GM12875 (cell line): Measurements from ENCODE around the gene RASA3.
"Not testable (repeated sequence)": the region's sequence is repeated elsewhere in the genome, so short reads cannot be mapped to it uniquely, and the experiment has no call there.

Experiments used
- H3K4me3 ChIP-seq: one replicate; pipeline ENCODE4 v1.5.1; 2011; ENCODE audit warnings: low read depth, low read length, control low read depth
- CTCF ChIP-seq: IDR thresholded peaks from 2 replicates; pipeline ENCODE4 v1.5.1; 2011; ENCODE audit warnings: low read depth, mild to moderate bottlenecking, control low read depth, inconsistent platforms, low read length, moderate library complexity, borderline replicate concordance; ENCODE audit not compliant: insufficient read depth

The RASA3 gene

GRCh38 chr13:114103801-114104654 lies 28.4 kb downstream of the RASA3 start:
- TF ChIP-seq CTCF, result no peak

GRCh38 chr13:114103289-114103621 lies 29.2 kb downstream of the RASA3 start:
- not testable (repeated sequence) for H3K4me3 ChIP-seq

More at GRCh38 chr13:114103801-114104654, 28.4 kb downstream of the RASA3 start:
- H3K4me3 ChIP-seq, result no peak overlapping the region

- no peak overlapping the region for H3K4me3 ChIP-seq
- no peak for TF ChIP-seq CTCF
Measured at GRCh38 chr13:114102521-114103288, 29.7 kb downstream of the RASA3 start.

- TF ChIP-seq CTCF, result no peak
- no peak overlapping the region for H3K4me3 ChIP-seq
Measured at GRCh38 chr13:114102131-114102520, 30.3 kb downstream of the RASA3 start.

GRCh38 chr13:114101358-114102130 lies 30.9 kb downstream of the RASA3 start:
- H3K4me3 ChIP-seq, result no peak overlapping the region
- no peak for TF ChIP-seq CTCF

GRCh38 chr13:114100446-114101357 lies 31.7 kb downstream of the RASA3 start:
- H3K4me3 ChIP-seq, result no peak overlapping the region
- TF ChIP-seq CTCF, result no peak
